Gastroesophageal sphincter (tissue), 4 donors: Measurements from ENCODE around the gene XIST. TPM values are rescaled to one million over a fixed set of nuclear protein-coding genes. Genes with fewer than 3 reads are reported as not detected.

Experiments
- ATAC-seq: fragments of 150-250 bp; one replicate; pipeline ENCODE4 v1.9.1; 2016; ENCODE audit warnings: mild to moderate bottlenecking, moderate library complexity
- H3K27ac ChIP-seq, 4 donors: fragments of 200-600 bp; sonication (generic) in 3 of 4; 1 replicate in 3 of 4; 2 replicates in 1 of 4; pipeline ENCODE4 v1.5.1; 2016 to 2019
- H3K27me3 ChIP-seq: fragments of 200-600 bp; sonication (generic); one replicate; pipeline ENCODE4 v1.5.1; 2019
- H3K36me3 ChIP-seq, 2 donors: fragments of 200-600 bp; sonication (generic); one replicate each; pipeline ENCODE4 v1.5.1; 2019; ENCODE audit warnings: control low read depth in 1 of 2
- H3K4me1 ChIP-seq, 3 donors: fragments of 200-600 bp; sonication (generic); 1 replicate in 2 of 3; 2 replicates in 1 of 3; pipeline ENCODE4 v1.5.1; 2016 to 2019; ENCODE audit warnings: control low read depth in 2 of 3
- H3K4me3 ChIP-seq, 2 donors: fragments of 200-600 bp; sonication (generic); one replicate each; pipeline ENCODE4 v1.5.1; 2019; ENCODE audit warnings: mild to moderate bottlenecking in 1 of 2, moderate library complexity in 1 of 2
- H3K9me3 ChIP-seq, 3 donors: fragments of 200-600 bp; sonication (generic); one replicate each; pipeline ENCODE4 v1.5.1; 2017 to 2019; ENCODE audit warnings: control low read depth in 2 of 3
- EP300 ChIP-seq: sonication (generic); formaldehyde crosslinking; IDR thresholded peaks from one replicate; pipeline ENCODE4 v1.6.1; 2017; ENCODE audit warnings: antibody characterized with exemption, mild to moderate bottlenecking
- POLR2A ChIP-seq, 2 donors: fragments of 450-650 bp; IDR thresholded peaks; one replicate each; pipeline ENCODE4 v1.6.1; 2017; ENCODE audit warnings: antibody characterized with exemption in 2 of 2, mild to moderate bottlenecking in 2 of 2, moderate library complexity in 1 of 2
- POLR2AphosphoS5 ChIP-seq: sonication (generic); formaldehyde crosslinking; IDR thresholded peaks from one replicate; pipeline ENCODE4 v1.6.1; 2017; ENCODE audit warnings: antibody characterized with exemption
- WGBS, 2 donors: methylation state at CpG; one replicate each; pipeline ENCODE4 v1.1.5; 2018; ENCODE audit warnings: low coverage in 1 of 2; 5-methylcytosine and 5-hydroxymethylcytosine counted together
- total RNA-seq, 4 donors: library from RNA; depleted of rRNA; stranded (reverse); fragments of >200 nt; gene quantifications; one replicate each; pipeline ENCODE4 v1.1.0, GENCODE V29; 2016
- TF ChIP-seq, protein P1 (sequence below), 4 experiments: fragments of 200-600 bp in 2 of 4; fragments of 450-650 bp in 2 of 4; sonication (generic) in 1 of 4; IDR thresholded peaks; one replicate each; pipeline ENCODE4 v1.5.1; 2017 to 2019; ENCODE audit warnings: antibody characterized with exemption in 4 of 4, mild to moderate bottlenecking in 2 of 4, moderate library complexity in 2 of 4

Gene XIST
- total RNA-seq, 4 donors from 2014 or later: 1.2 to 103 (median 27.4) TPM

DNA sequence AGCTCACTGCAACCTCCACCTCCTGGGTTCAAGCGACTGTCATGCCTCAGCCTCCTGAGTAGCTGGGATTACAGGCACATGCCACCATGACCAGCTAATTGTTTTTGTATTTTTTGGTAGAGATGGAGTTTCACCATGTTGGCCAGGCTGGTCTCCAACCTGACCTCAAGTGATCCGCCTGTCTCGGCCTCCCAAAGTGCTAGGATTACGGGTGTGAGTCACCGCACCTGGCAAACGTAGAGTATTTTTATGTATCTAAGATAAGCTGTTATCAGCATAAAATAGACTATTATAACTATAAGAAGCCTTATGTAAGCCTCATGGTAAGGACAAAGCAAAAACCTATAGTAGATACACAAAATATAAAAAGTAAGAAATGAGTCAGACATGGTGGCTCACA lies 14.6 kb upstream of the XIST start:
- no peak for TF ChIP-seq POLR2A (IDR thresholded peaks at IDR 0.05)
- H3K9me3 ChIP-seq: no peaks in the 10 kb centered on the region
- 72 to 100% methylated on average over 1 to 4 of the region's 6 CpGs for WGBS, 2 donors
- no peak overlapping the region for H3K4me3 ChIP-seq
- ATAC-seq: no peak
- H3K36me3 ChIP-seq: no peaks in the 10 kb centered on the region
- H3K27me3 ChIP-seq: no peaks in the 10 kb centered on the region
- no peaks in the 10 kb centered on the region for H3K4me1 ChIP-seq
- H3K27ac ChIP-seq: no peak overlapping the region

GRCh38 chrX:73863852-73864251 lies 11.3 kb upstream of the XIST start:
- H3K9me3 ChIP-seq: no peaks in the 10 kb centered on the region
- TF ChIP-seq POLR2AphosphoS5: no peak
- TF ChIP-seq EP300: no peak
- no peak for TF ChIP-seq POLR2A (IDR thresholded peaks at IDR 0.05)
- TF ChIP-seq, protein P1, sequence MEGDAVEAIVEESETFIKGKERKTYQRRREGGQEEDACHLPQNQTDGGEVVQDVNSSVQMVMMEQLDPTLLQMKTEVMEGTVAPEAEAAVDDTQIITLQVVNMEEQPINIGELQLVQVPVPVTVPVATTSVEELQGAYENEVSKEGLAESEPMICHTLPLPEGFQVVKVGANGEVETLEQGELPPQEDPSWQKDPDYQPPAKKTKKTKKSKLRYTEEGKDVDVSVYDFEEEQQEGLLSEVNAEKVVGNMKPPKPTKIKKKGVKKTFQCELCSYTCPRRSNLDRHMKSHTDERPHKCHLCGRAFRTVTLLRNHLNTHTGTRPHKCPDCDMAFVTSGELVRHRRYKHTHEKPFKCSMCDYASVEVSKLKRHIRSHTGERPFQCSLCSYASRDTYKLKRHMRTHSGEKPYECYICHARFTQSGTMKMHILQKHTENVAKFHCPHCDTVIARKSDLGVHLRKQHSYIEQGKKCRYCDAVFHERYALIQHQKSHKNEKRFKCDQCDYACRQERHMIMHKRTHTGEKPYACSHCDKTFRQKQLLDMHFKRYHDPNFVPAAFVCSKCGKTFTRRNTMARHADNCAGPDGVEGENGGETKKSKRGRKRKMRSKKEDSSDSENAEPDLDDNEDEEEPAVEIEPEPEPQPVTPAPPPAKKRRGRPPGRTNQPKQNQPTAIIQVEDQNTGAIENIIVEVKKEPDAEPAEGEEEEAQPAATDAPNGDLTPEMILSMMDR (IDR thresholded peaks at IDR 0.05): no peak
- H3K4me1 ChIP-seq: no peaks in the 10 kb centered on the region
- H3K27me3 ChIP-seq: no peaks in the 10 kb centered on the region
- H3K36me3 ChIP-seq: no peaks in the 10 kb centered on the region
- ATAC-seq: peak; percentile 19
- H3K27ac ChIP-seq: no peak overlapping the region
- no peak overlapping the region for H3K4me3 ChIP-seq
- WGBS, 2 donors: no CpG with 5 or more reads among the region's 3 CpGs

DNA sequence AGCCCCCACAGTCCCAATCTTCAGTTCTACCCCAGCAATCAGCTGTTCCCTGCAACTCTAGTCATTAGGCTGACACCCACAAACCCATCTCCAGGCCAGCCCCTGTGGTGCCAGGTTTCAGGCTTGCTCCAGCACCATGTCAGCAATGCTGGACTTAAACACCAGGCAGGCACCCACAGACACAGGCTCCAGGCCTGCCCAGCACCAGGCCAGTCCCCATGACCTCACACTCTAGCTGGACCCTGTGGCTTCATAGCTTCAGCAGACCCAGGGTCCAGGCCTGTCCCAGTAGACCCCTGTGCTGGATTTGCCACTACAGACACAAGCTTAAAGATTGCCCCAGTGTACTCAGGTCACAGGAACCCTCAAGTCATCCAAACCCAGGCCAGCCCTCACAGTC lies 10.8 kb upstream of the XIST start:
- H3K9me3 ChIP-seq: no peaks in the 10 kb centered on the region
- ATAC-seq: no peak
- no peaks in the 10 kb centered on the region for H3K36me3 ChIP-seq
- no peaks in the 10 kb centered on the region for H3K27me3 ChIP-seq
- H3K4me3 ChIP-seq: no peak overlapping the region
- TF ChIP-seq EP300 (no peak), POLR2AphosphoS5 (no peak), POLR2A (IDR thresholded peaks at IDR 0.05) (no peak)
- TF ChIP-seq, protein P1 (IDR thresholded peaks at IDR 0.05): no peak
- H3K4me1 ChIP-seq: no peaks in the 10 kb centered on the region
- no peak overlapping the region for H3K27ac ChIP-seq

- H3K27ac ChIP-seq: no peak overlapping the region
- WGBS, 2 donors: 89% methylated on average over 1 of the region's 1 CpG; no CpG with 5 or more reads in 1 of the 2 donors
- no peaks in the 10 kb centered on the region for H3K4me1 ChIP-seq
- ATAC-seq: no peak
- H3K27me3 ChIP-seq: no peaks in the 10 kb centered on the region
- no peak overlapping the region for H3K4me3 ChIP-seq
- TF ChIP-seq, protein P1 (IDR thresholded peaks at IDR 0.05): no peak
- no peak for TF ChIP-seq POLR2AphosphoS5
- TF ChIP-seq EP300: no peak
- TF ChIP-seq POLR2A (IDR thresholded peaks at IDR 0.05): no peak
- H3K9me3 ChIP-seq: no peaks in the 10 kb centered on the region
- H3K36me3 ChIP-seq: no peaks in the 10 kb centered on the region
Measured at GRCh38 chrX:73859622-73860021, 7.1 kb upstream of the XIST start.

GRCh38 chrX:73855546-73855945 lies 3.0 kb upstream of the XIST start:
- TF ChIP-seq EP300: no peak
- TF ChIP-seq, protein P1 (IDR thresholded peaks at IDR 0.05): peak; percentile 46 to 86 (median 59)
- WGBS, 2 donors: 0% methylated on average over 2 of the region's 2 CpGs; no CpG with 5 or more reads in 1 of the 2 donors
- Histone ChIP-seq H3K4me1 (no peaks in the 10 kb centered on the region), H3K27ac (no peak overlapping the region), H3K36me3 (no peaks in the 10 kb centered on the region), H3K9me3 (no peaks in the 10 kb centered on the region), H3K27me3 (no peaks in the 10 kb centered on the region), H3K4me3 (no peak overlapping the region)
- no peak for ATAC-seq

DNA sequence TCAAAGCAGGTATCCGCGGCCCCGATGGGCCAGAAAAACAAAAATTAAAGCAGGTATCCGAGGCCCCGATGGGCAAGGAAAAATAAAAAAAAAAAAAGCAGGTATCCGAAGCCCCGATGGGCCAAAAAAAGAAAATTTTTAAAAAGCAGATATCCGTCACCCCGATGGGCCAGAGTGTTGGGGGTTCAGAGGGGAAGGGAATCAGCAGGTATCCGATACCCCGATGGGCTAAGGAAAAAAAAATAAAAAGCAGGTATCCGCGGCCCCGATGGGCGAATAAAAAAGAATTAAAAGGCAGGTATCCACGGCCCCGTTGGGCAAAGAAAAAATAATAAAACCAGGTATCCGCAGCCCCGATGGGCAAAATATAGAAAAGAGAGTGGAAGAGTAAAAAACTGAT lies 492 bp downstream of the XIST start:
- ATAC-seq: no peak
- Histone ChIP-seq H3K27ac (peak overlapping the region in 2 of 4 donors; percentile 84 to 89), H3K27me3 (no peaks in the 10 kb centered on the region), H3K4me1 (peaks cover 0 to 3% (median 0%) of the 10 kb centered on the region in 3 donors), H3K9me3 (no peaks in the 10 kb centered on the region), H3K4me3 (no peak overlapping the region), H3K36me3 (no peaks in the 10 kb centered on the region)
- no peak for TF ChIP-seq EP300
- TF ChIP-seq, protein P1 (IDR thresholded peaks at IDR 0.05): no peak
- TF ChIP-seq POLR2AphosphoS5: no peak
- TF ChIP-seq POLR2A (IDR thresholded peaks at IDR 0.05): no peak
- 40 to 100% methylated on average over 2 to 16 of the region's 19 CpGs for WGBS, 2 donors
